ENCODE results near the gene FAM200B. TPM values are rescaled to one million over a fixed set of nuclear protein-coding genes. Genes with fewer than 3 reads are reported as not detected.
A peak's percentile ranks its signal among the peaks of the same experiment; 100 is the strongest.

The FAM200B gene
- total and polyA plus RNA-seq, 2 of the 4 experiments (the other 2 are of a cell fraction): 16.7 to 18.5 TPM

DNA sequence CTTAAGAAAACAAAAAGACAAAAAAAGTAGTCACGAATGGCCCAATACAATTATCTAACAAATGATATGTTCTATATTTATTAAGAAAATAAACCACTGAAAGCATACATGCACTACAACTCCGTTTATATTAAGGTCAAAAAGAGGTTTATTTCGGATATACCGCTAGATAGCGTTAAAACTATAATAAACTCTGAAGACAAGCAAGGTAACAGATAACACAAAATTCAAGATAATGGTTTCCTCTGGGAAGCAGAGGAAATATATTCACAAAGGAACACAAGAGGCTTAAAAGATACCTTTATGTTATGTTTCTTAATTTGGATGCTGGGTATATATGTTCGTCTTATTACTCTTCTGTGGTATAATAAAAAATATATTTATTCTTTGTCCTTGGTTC lies 4.7 kb upstream of the FAM200B start:
- intact Hi-C loops (cut with micrococcal nuclease): no loop called here
- no peak overlapping the region for H3K56ac ChIP-seq (ENCODE audit: extremely low read depth, insufficient read depth, low read length)
- H2AFZ ChIP-seq (replicated peaks; ENCODE audit: low read length, poor library complexity): no peak overlapping the region
- H3K9me3 ChIP-seq (ENCODE audit: control insufficient read depth, insufficient read depth, low read length): no peaks in the 10 kb centered on the region
- H3K4me1 ChIP-seq (ENCODE audit: control insufficient read depth, insufficient read depth, low read length): peaks cover 6% of the 10 kb centered on the region
- no peak overlapping the region for H3K27ac ChIP-seq (ENCODE audit: insufficient read depth, low read length)
- in situ Hi-C loops (cut with MboI; ENCODE audit: low sequenced_read_pairs): loop anchor here (25.0 kb wide), 1 partner anchor 665 kb away; the partner anchor contains the start of gene CPEB2
- H4K91ac ChIP-seq (ENCODE audit: insufficient read depth, low read depth, low read length): no peak overlapping the region
- no peak overlapping the region for H3K4me2 ChIP-seq (ENCODE audit: low read depth, low read length)
- TF ChIP-seq CHD1 (IDR thresholded peaks at IDR 0.05; ENCODE audit: low read depth, low read length) (no peak), POLR2A (IDR thresholded peaks at IDR 0.05; ENCODE audit: low read depth, low read length) (no peak), FOS (IDR thresholded peaks at IDR 0.05; ENCODE audit: low read depth, low read length) (no peak), MAZ (IDR thresholded peaks at IDR 0.05; ENCODE audit: borderline replicate concordance, low read depth, low read length) (no peak), RAD21 (IDR thresholded peaks at IDR 0.05; ENCODE audit: low read length) (no peak), MAFK (IDR thresholded peaks at IDR 0.05; ENCODE audit: low read depth, low read length) (no peak), MXI1 (IDR thresholded peaks at IDR 0.05; ENCODE audit: borderline replicate concordance, low read depth, low read length) (no peak), BHLHE40 (IDR thresholded peaks at IDR 0.05; ENCODE audit: low read depth, low read length) (no peak), CEBPB (IDR thresholded peaks at IDR 0.05; ENCODE audit: low read depth, low read length) (no peak), RCOR1 (IDR thresholded peaks at IDR 0.05; ENCODE audit: insufficient replicate concordance, low read length) (no peak), NFE2L2 (IDR thresholded peaks at IDR 0.05; ENCODE audit: low read depth, low read length) (no peak)
- TF ChIP-seq, protein P1, sequence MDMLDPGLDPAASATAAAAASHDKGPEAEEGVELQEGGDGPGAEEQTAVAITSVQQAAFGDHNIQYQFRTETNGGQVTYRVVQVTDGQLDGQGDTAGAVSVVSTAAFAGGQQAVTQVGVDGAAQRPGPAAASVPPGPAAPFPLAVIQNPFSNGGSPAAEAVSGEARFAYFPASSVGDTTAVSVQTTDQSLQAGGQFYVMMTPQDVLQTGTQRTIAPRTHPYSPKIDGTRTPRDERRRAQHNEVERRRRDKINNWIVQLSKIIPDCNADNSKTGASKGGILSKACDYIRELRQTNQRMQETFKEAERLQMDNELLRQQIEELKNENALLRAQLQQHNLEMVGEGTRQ (IDR thresholded peaks at IDR 0.05; ENCODE audit: low read depth, low read length): no peak
- TF ChIP-seq, protein P2, sequence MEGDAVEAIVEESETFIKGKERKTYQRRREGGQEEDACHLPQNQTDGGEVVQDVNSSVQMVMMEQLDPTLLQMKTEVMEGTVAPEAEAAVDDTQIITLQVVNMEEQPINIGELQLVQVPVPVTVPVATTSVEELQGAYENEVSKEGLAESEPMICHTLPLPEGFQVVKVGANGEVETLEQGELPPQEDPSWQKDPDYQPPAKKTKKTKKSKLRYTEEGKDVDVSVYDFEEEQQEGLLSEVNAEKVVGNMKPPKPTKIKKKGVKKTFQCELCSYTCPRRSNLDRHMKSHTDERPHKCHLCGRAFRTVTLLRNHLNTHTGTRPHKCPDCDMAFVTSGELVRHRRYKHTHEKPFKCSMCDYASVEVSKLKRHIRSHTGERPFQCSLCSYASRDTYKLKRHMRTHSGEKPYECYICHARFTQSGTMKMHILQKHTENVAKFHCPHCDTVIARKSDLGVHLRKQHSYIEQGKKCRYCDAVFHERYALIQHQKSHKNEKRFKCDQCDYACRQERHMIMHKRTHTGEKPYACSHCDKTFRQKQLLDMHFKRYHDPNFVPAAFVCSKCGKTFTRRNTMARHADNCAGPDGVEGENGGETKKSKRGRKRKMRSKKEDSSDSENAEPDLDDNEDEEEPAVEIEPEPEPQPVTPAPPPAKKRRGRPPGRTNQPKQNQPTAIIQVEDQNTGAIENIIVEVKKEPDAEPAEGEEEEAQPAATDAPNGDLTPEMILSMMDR (conservative IDR thresholded peaks at IDR 0.05; ENCODE audit: low read depth, low read length): no peak
- H2BK5ac ChIP-seq (ENCODE audit: low read depth, low read length, poor library complexity, severe bottlenecking): peak overlapping the region; percentile 11
- dilution Hi-C loops (cut with HindIII; ENCODE audit: low sequenced_read_pairs, unreplicated experiment): no loop called here
- H3K9ac ChIP-seq (ENCODE audit: low read depth, low read length): no peak overlapping the region
- H3K9me1 ChIP-seq (ENCODE audit: insufficient read depth, low read length): peaks cover 7% of the 10 kb centered on the region
- no peak for ATAC-seq (ENCODE audit: low read depth)
- H3K4me3 ChIP-seq (ENCODE audit: insufficient read depth, low read depth, low read length): no peak overlapping the region
- no peak overlapping the region for H4K8ac ChIP-seq (ENCODE audit: low read depth in 2 of 2, low read length in 2 of 2)
- H4K20me1 ChIP-seq (ENCODE audit: insufficient read depth, low read length): no peaks in the 10 kb centered on the region
- no peak overlapping the region for H3K4ac ChIP-seq (ENCODE audit: low read depth, low read length)
- H2AK5ac ChIP-seq (ENCODE audit: low read depth, low read length): no peak overlapping the region
- no peak overlapping the region for H4K5ac ChIP-seq (ENCODE audit: low read depth, low read length)
- POLR2A ChIA-PET (ENCODE audit: unreplicated experiment): no interaction called here
- no CpG with 5 or more reads among the region's 6 CpGs for WGBS, 2 experiments (ENCODE audit: extremely low coverage in 2 of 2, insufficient read length in 1 of 2)
- H2BK20ac ChIP-seq (ENCODE audit: low read depth, low read length): no peak overlapping the region
- 0 out of 2 replicates have a peak, but pooled peaks cover 2% of the 10 kb centered on the region for H3K36me3 ChIP-seq (ENCODE audit: control insufficient read depth, insufficient read depth, low read length)
- no peak overlapping the region for H2AK9ac ChIP-seq (replicated peaks; ENCODE audit: low read depth, low read length, poor library complexity)
- CTCF ChIA-PET: no interaction called here
- BruUV-seq (replicated peaks): no TSS peak
- H3K27me3 ChIP-seq (ENCODE audit: control insufficient read depth, insufficient read depth, low read length): no peaks in the 10 kb centered on the region
- no peak for DNase-seq
- H3K79me1 ChIP-seq (ENCODE audit: low read depth in 1 of 2, low read length in 2 of 2): peaks cover 7 to 31% of the 10 kb centered on the region in 2 experiments
- no peak overlapping the region for H3K23ac ChIP-seq (ENCODE audit: low read depth, low read length)
- no peak overlapping the region for H2BK120ac ChIP-seq (ENCODE audit: low read depth, low read length)
- no peak overlapping the region for H3K18ac ChIP-seq (ENCODE audit: low read depth, low read length)
- no peak overlapping the region for H3K14ac ChIP-seq (replicated peaks; ENCODE audit: low read depth, low read length)
- no peak overlapping the region; the same call in 2 of the 3 replicates for H2BK15ac ChIP-seq (ENCODE audit: low read depth, low read length)

All from IMR-90 (cell line).